GM21390 (cell line): ENCODE measurements around the gene NUP42.
"Not testable (repeated sequence)": the region's sequence is repeated elsewhere in the genome, so short reads cannot be mapped to it uniquely, and the experiment has no call there.

Experiments used
- ATAC-seq: cut with Tn5 transposase; IDR thresholded peaks from one replicate; pipeline ENCODE4 v1.9.1; 2021; ENCODE audit not compliant: unreplicated experiment

The NUP42 gene

GRCh38 chr7:23181684-23182553 lies at the start of gene NUP42:
Gene NUP42, plus strand, starts transcription at chr7:23182048. Its CDS starts 38 bp downstream, at chr7:23182086.
- peak; percentile 95 for ATAC-seq

GRCh38 chr7:23133797-23134196 lies 48.1 kb upstream of the NUP42 start:
- ATAC-seq: no peak

GRCh38 chr7:23135755-23136154 lies 46.1 kb upstream of the NUP42 start:
- no peak for ATAC-seq

- ATAC-seq: no peak
Observed at GRCh38 chr7:23136216-23136615, 45.6 kb upstream of the NUP42 start.

- ATAC-seq: no peak
Observed at GRCh38 chr7:23157679-23158078, 24.2 kb upstream of the NUP42 start.

- ATAC-seq: no peak
Observed at GRCh38 chr7:23158546-23158945, 23.3 kb upstream of the NUP42 start.

- ATAC-seq: no peak
Observed at GRCh38 chr7:23161482-23161881, 20.4 kb upstream of the NUP42 start.

GRCh38 chr7:23164846-23165245 lies 17.0 kb upstream of the NUP42 start:
- ATAC-seq: no peak

- no peak for ATAC-seq
Observed at GRCh38 chr7:23165316-23165715, 16.5 kb upstream of the NUP42 start.

GRCh38 chr7:23167691-23168090 lies 14.2 kb upstream of the NUP42 start:
- no peak for ATAC-seq

- ATAC-seq: no peak
Observed at GRCh38 chr7:23168111-23168885, 13.6 kb upstream of the NUP42 start.

GRCh38 chr7:23175938-23176337 lies 5.9 kb upstream of the NUP42 start:
- ATAC-seq: no peak

- ATAC-seq: no peak
Observed at GRCh38 chr7:23183279-23184012, 1.6 kb downstream of the NUP42 start.

GRCh38 chr7:23184291-23184690 lies 2.4 kb downstream of the NUP42 start:
- ATAC-seq: no peak

- ATAC-seq: no peak
Observed at GRCh38 chr7:23184709-23185359, 3.0 kb downstream of the NUP42 start.

- no peak for ATAC-seq
Observed at GRCh38 chr7:23185980-23186379, 4.1 kb downstream of the NUP42 start.

- no peak for ATAC-seq
Observed at GRCh38 chr7:23191022-23191421, 9.2 kb downstream of the NUP42 start.

GRCh38 chr7:23193650-23194227 lies 11.9 kb downstream of the NUP42 start:
- not testable (repeated sequence) for ATAC-seq

GRCh38 chr7:23196306-23196705 lies 14.5 kb downstream of the NUP42 start:
- no peak for ATAC-seq

GRCh38 chr7:23197745-23198144 lies 15.9 kb downstream of the NUP42 start:
- not testable (repeated sequence) for ATAC-seq

GRCh38 chr7:23200331-23200730 lies 18.5 kb downstream of the NUP42 start:
- no peak for ATAC-seq
